GM18519 (cell line): ENCODE measurements around the gene FCHSD2.

Experiments used
- ATAC-seq: cut with Tn5 transposase; IDR thresholded peaks from one replicate; pipeline ENCODE4 v1.9.1; 2021; ENCODE audit warnings: mild to moderate bottlenecking, moderate library complexity; ENCODE audit not compliant: unreplicated experiment, low FRiP score

FCHSD2 gene

DNA sequence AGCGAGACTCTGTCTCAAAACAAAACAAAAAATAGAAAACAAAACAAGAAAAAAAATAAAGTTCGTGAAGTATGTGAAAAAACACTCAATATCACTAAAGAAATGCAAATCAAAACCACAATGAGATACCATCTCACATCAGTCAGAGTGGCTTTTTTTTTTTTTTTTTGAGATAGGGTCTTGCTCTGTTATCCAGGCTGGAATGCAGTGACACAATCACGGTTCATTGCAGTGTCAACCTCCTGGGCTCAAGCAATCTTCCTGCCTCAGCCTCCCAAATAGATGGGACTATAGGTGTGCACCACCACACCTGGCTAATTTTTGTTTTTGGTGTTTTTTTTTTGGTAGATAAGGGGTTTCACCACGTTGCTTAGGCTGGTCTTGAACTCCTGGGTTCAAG lies 290.4 kb downstream of the FCHSD2 start:
- ATAC-seq, result no peak

DNA sequence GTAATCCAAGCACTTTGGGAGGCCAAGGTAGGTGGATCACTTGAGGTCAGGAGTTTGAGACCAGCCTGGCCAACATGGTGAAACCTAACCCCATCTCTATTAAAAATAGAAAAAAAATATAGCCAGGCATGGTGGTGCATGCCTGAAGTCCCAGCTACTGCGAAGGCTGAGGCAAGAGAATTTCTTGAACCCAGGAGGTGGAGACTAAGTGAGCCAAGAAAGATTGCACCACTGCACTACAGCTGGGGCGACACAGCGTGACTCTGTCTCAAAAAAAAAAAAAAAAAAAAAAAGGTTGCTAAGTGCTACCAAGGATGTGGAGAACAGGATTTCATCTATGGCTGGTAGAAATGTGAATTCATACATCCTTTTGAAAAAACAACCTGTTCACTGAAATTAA lies 291.3 kb downstream of the FCHSD2 start:
- ATAC-seq, result no peak

DNA sequence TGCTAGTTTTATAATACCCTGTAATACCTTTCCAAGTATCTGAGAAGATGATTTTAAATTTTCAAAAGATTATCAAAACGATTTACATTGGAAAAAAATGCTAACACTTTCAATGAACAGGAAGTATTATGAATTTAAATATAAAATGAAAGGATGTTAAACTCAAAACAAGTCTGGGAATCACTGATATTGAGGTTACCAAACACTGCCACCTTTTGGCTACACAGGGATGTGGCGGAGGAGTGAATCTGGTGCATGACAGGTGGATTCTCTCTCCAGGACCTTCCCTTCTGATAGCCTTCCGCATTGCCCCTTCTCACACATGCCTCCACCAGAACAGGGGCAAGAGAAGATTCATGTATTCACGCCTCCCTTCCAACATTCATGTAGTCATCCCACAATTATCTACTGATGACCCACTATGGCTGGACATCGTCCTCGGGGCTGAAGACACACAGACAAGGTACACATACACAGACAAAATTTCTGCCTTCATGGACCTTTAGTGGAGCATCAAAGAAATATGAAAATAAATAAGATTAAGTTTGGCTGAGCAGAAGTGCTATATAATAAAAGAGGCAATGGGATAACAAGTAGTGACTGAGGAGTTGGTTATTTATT lies 293.2 kb downstream of the FCHSD2 start:
- ATAC-seq, result no peak

DNA sequence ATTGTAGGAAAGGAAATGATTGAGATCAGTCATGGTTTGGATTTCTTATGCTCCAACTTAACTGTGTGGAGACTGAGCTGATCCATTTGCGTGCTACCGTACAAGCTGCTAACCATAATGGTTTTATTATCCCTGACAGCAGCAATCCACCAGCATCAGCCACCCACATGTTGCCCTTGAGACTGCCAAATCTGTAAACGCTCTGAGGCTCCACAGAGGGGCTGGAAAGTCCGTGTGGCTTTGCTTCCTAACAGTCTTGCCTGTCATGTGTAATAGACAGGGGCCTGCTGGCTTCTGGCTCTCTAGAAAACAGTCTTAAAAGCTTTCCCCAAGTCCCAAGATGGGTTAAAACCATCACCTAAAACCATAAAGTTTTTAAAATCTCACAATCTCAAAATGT lies 297.8 kb downstream of the FCHSD2 start:
- ATAC-seq, result no peak

DNA sequence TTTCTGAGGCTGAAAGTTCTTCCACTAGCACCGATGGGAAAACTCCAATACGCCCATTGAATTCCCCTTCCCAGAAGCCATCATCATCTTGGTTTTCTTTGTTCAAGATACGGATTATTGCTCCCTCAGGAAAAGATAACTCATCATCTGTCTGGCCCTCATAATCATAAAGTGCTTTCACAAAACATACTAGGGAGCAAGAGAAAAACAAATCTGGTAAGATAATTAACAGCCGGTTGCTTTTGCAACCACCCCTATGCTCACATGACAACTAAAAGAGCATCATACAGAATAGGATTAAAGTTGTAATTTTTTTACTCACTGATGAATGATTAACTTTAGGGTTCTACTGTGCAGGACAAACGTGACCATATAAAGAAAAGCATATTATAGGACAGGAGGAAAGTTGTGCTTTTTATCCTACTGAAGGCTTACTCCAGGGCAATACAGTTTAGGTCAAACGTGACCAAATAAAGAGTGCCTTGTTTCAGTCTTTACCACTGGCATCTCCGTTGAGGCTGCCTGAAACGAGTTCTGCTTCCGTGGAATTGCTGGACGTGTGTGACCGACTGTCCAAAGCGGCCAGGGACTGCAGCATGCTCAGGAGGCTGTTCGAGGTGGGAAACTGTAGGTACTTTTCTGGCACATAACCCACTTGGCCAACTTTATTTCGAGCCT lies 299.3 kb downstream of the FCHSD2 start:
- ATAC-seq, result no peak

DNA sequence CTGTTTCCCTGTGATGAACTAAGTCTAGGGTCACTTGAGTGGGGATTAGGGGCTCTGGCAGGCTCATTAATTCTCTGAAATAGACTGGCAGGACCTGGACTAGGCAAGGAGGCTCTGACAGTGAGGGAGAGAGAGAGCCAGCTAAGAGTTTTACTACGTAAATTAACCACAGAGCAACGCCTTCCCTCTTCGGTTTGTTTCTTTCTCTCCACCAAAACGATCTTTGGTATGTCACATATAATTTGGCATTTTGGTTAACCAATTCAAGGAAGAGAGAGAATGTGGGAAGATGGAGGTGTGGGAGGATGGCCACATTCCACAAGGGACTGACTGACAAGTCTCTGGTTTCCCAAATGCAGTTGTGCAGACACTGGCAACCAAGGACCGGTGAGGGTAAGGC lies 300.0 kb downstream of the FCHSD2 start:
- ATAC-seq, result no peak

DNA sequence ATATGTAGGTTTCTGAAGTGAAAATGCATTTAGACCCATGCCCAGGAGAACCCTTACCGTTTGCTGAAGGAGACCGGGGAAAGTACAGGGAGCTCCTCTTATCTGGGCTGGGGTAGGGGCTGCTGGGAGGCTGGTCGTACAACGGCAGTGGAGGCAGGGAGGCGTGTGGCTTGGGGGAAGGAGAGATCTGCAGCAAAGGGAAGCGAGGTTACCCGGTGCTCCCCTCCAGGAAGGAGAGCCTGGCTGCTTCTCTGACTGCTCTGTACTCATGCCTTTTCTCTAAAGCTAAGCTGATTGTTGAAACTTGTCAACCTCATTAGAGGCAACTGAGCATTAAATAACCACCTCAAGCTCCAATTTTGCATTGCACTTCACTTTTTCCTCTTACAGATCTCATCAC lies 300.7 kb downstream of the FCHSD2 start:
- ATAC-seq, result no peak

DNA sequence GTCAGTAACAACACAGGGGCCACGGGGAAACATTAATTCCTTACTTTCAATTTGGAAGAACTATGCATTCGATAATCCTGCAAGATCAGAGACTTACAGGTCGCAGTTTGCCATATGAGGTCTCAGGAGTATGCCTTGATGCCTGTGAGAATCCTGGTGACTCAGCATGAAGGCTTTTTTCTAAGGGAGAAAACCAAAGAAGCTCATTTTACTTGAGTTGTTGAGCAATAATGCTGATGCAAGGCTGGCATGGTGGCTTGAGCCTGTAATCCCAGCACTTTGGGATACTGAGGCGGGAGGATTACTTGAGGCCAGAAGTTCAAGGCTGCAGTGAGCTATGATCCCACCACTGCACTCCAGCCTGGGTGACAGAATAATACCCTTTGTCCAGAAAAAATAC lies 301.3 kb downstream of the FCHSD2 start:
- ATAC-seq, result no peak

DNA sequence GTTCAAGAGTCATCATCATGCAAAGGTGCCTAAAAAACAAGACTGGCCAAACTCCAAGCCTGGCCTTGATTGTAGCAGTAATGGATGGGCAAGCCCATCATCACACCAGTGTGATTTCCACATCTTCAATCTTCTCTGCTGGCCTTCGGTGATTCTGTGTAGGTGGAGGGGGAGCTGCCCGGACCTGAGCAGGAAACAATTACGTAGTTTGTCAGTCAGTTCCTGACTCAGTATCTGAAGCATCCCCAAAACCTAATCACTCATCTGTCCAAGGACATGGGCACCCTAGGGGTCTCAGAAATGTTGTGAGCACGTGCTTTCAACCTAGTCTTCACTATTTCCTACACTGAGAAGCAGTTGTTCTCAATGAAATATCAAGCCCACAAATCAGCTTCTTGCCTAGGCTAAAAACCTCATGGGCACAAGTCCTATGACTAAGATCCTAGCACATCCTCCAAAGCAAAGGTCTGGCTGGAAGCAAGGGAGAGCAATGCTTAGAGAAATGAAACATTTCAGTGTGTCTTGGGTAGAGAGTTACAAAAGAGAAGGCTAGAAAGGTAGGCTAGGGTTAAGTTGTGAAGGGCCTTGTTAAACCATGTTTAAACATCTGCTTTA lies 303.3 kb downstream of the FCHSD2 start:
- no peak for ATAC-seq

DNA sequence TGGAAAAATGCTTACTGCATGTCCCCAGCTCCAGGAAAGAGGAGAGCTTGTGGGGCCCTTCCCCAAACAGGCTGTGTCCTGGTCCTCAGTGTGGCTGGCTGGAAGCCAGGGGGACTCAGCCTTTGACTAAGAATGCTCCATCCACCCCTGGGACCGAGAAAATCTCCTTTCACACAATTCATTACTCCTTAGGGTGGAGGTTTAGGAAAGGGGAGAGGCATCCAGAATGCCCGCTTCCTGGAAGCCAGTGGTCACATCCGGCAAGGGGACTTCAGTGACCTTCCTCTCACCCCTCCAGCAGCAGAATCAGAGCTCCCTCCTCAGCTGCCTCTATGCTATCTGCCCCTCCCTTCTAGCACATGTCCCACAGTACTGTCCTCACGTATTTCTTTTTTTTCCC lies 306.0 kb downstream of the FCHSD2 start:
- ATAC-seq, result no peak

DNA sequence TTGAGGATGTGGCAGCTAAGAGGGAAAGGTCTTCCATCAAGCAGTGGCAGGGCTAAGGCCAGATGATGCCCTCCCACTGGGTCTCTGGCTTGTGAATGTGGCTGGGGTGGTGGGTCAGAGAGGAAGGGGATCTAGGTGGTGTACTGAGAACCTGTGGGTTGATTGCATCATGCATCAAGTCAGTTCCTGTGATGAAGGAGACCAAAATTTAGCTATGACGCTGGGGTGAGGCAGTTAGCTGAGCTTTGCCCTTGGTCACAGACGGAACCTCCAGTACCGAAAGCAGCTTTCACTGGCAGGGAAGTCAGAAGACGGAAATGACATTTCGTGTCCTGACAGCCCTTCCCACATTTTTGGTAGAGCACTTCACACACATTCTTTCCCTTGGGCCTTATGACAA lies 307.2 kb downstream of the FCHSD2 start:
- ATAC-seq, result no peak

DNA sequence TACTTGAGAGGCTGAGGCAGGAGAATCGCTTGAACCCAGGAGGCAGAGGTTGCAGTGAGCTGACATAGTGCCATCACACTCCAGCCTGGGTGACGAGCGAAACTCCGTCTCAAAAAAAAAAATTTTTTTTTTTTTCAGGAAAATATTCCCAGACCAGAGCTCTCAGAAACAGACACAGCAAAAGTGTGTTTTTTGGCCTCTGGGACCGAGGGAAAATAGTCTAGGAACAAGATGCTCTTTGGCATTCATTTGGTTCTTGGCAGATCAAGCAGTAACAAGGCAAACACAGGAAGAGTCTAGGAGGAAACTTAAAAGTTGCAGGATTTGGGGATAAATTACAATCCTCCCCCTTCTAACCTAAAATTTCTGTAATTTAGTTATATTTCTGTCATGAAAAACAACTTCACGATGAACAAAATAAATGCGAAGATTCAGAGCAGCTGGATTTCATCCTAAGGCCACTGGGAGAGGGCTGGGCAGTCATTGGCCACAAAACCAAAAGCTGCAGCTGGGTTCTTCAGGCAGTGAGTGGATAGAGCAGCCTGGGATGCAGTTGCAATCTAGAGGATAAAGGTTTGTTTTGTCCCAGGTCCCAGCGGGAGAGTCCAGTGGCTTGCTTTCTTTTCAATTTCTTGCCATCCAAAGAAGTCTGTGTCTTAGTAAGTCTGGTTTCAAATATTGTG lies 308.2 kb downstream of the FCHSD2 start:
- no peak for ATAC-seq

DNA sequence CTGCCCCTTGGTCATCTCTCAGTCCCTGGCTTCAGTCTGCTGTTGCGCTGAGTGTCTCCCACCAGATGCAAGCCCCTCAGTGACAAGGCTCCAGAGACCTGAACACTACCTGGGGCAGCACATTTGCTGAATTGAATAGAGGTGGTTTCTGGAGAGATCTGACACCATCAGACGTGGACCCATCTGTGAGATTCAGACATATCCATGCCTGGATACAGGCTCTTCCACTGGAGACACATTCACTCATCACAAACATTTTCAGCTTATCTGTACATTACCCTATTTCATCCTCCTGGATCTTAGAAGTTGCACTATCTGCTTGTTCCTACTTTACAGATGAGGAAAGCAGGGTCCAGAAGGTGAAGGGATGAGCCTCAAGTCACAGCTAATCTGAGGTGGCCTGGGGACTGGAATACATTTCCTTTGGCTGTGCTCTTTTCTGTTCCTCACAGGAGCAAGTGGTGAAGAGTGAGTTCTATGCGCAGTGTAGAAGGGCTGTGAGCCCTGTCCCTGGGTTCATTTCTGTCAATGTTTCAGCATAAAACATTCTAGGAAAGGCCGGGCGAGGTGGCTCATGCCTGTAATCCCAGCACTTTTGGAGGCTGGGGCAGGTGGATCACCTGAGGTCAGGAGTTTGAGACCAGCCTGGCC lies 308.9 kb downstream of the FCHSD2 start:
- ATAC-seq, result no peak

DNA sequence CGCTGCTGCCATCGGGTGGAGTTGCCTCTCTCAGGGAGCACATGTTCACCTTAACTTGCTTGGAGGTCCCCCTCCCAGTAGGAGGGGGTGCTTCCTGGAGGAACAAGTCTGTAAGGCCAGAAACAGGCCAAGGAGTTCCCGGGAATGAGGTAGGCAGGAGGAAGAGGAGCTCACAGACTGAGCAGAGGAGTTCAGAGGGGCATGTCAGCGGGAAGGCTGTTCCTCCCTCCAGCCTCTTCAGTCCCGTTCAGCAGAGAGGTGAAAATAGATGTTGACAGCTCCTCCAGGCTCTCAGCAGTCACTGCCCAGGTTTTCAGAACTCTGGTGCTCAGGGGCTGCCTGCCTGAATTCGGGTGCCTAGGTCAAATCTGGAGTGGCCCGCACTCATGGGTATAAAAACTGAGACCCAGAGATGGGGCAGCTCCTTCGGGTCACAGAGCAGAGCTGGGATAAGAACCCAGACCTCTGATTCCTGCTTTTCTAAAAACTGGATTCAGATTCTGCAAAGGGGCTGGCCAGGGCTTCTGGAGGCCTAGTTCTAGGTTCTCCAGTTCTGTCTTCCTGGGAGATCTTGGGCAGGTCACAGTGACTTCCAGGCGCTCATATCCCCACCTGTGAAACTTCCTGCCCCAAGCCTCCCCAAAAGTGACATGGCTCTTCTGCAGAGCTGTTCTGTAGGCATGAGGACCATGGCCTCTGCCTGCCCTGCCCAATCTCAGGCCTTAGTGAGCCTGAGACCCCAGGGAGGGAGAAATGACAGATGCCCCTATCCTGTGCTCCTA lies 309.6 kb downstream of the FCHSD2 start:
- ATAC-seq, result no peak

DNA sequence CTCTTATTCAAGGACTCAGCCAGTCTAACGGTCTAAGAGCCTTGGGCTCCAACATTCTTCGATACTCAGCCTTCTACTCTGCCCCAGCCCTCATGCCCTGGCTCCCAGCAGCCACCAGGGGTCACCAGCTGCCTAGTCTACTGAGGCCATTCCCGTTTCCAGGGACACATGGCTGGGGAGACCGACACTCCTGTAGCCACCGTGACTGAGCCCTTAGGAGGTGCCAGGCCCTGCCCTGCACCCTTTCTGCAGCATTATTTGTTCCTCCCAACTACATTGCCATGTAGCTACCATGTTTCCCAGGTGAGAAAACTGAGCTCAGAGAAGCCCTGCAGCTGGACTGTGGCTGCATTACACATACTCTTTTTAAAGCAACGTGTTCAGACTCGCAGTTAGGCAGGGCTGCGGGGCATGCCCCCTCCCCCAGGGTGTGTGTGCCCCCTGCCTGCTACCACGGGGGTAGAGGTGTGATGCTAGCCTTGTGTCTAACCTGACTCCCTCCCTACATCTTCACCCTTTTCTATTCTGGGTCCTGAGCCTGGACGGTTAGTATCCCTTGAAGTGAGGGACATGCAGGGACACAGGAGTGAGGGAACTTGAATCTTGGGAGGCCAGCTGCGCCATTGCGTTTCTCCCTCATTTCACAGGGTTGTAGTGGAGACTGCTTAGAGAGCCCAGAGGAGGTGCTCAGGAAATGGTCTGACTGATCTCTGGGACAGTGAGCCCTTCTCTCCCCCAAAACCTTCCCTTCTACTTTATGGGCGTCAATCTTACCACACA lies 310.4 kb downstream of the FCHSD2 start:
- ATAC-seq, result no peak

DNA sequence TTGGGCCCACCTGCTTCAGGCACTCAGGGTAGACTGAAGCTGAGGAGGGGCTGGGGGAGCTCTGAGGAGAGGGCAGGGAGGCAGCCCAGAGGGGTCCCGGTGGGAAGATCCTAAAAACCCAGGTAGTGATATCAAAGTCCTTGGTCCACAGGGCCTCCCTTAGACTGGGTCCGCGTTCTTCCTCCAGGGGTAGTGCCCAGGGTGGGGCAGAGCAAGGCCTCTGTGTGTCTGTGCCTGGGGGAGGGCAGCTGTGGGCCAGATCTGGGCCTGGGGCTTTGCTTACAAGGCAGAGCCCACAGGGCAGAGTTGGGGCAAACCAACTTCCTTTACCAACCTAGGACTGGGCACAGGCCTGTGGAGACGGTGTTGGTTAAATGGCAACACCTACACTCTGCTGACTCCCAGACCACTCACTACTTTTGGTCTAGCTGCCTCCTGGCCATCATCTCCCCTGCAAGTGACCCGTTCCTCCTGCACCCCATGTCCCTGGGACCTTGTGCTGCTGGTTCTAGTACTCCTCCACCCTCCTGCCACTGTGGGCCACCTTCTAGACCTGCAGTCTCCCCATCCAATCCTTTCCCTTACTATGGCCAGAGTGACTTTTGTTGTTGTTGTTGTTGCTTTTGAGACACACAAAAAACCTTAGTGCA lies 312.1 kb downstream of the FCHSD2 start:
- ATAC-seq, result no peak

DNA sequence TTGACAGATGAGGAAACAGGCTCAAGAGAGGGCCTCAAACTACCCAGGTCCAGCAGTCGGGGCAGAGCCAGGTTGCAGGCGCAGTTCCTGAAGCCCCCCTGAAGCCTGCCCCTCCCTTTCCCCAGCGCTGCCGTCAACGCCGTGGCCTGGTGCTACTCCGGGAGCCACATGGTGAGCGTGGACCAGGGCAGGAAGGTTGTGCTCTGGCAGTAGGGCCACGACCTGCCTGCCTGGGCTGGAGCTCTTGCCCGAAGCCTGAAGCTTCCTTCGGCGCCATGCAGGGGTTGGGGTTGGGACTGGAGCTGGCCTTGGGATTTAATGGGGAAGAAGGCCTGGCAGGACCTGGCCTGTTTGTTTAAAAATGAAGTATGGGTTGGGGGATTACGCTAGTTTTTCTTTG lies 312.9 kb downstream of the FCHSD2 start:
- no peak for ATAC-seq

DNA sequence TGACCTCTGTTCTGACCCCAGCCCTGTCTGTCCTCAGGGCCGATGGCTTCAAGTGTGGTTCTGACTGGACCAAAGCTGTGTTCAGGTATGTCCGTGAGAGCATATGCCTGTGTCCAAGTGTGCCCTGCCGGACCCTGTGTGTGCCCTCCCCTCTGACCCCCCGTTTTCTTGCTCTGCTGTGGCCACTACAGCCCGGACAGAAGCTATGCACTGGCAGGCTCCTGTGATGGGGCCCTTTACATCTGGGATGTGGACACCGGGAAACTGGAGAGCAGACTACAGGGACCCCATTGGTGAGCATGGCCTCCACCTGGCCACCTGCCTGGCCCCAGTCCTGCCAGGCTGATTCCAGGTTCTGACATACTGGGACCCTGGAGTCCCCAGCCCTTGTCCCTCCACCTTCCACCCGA lies 313.4 kb downstream of the FCHSD2 start:
- no peak for ATAC-seq

DNA sequence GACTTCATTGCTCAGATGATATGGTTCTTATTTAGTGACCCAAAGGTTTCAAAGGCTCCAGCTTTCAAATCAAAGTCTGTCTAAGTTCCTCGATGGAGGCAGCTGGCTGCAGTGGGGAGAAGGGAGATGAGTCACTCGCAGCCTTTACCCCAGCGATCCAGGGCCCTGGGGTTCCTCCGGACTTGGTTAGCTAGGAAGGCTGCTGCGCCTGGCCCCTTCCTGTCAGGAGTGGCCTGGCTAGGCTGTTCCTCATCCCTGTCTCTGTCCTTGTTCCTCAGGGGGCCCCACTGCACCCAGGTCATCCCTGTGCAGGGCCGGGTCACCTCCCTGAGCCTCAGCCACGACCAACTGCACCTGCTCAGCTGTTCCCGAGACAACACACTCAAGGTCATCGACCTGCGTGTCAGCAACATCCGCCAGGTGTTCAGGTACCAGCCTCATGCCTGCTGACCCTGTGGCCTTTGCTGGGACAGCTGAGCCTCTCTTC lies 314.0 kb downstream of the FCHSD2 start:
- no peak for ATAC-seq
